ENCODE data around the gene RRAGD.

DNA sequence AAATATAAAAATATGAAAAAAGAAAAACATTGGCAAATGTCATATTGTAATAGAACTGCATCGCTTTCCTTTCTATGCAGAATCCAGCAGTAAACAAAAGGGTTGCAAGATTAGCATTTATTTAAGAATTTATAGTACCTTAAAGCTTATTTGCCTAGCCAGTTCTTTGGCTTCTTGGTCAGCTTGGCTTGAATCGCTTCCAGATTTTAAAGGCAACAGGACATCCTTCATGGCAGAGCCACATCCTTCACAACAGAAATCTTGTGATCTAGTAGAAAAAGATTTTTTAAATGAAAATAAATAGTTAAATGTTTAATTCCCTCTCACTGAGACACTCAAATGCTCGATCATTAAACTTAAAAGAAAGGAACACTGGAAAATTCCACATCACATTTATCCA is 76.9 kb downstream of the RRAGD start:
- TF ChIP-seq YY1 (IDR thresholded peaks at IDR 0.05; ENCODE audit: insufficient read depth, insufficient read length) = no peak
- no peak for TF ChIP-seq SUZ12 (IDR thresholded peaks at IDR 0.05; ENCODE audit: extremely low read depth, insufficient read depth, insufficient read length)
- TF ChIP-seq ZNF274 (IDR thresholded peaks at IDR 0.05; ENCODE audit: low read depth, low read length) = no peak

All from NT2/D1 (cell line).